Right renal cortex interstitium (tissue), 3 donors: Measurements from ENCODE around the gene MCIDAS. TPM values are rescaled to one million over a fixed set of nuclear protein-coding genes. Genes with fewer than 3 reads are reported as not detected.

Experiments
- DNase-seq, 3 donors: peaks; one replicate each; pipeline ENCODE4 v3.0.0-alpha.2; 2013; ENCODE audit warnings: low read depth in 3 of 3, low spot score in 2 of 3
- polyA plus RNA-seq, 3 donors: library from polyadenylated mRNA; unstranded; fragments of 120-200 nt; gene quantifications; one replicate each; pipeline ENCODE4 v1.2.1, GENCODE V29; 2013; ENCODE audit not compliant: insufficient read length in 3 of 3

The MCIDAS gene
- polyA plus RNA-seq, 3 donors: 0.76 to 0.94 (median 0.83) TPM

- no peak for DNase-seq
Measured at GRCh38 chr5:55171471-55171870, 55.6 kb downstream of the MCIDAS start.

Other genes starting within 250 kb of the MCIDAS start
- 10 to 100 TPM; 13.3 to 15.6 (median 15.1) TPM for gene ESM1, start 241.7 kb downstream of the MCIDAS start, polyA plus RNA-seq
- gene GZMK, start 203.1 kb downstream of the MCIDAS start, polyA plus RNA-seq: under 1 TPM in 2 of 3 donors, not detected in 1; 0.14 to 0.19 TPM
- 1 to 10 TPM in 1 of 3 donors, under 1 TPM in 2; 0.54 to 1.1 (median 0.83) TPM for gene GZMA, start 124.7 kb downstream of the MCIDAS start, polyA plus RNA-seq
- gene GPX8, start 67.1 kb downstream of the MCIDAS start, polyA plus RNA-seq: 10 to 100 TPM; 79.3 to 84.0 (median 80.5) TPM
- gene CDC20B, start 54.1 kb downstream of the MCIDAS start, polyA plus RNA-seq: under 1 TPM; 0.69 to 0.89 (median 0.87) TPM
- gene CCNO, start 6.3 kb upstream of the MCIDAS start, polyA plus RNA-seq: 1 to 10 TPM; 3.4 to 6.9 (median 5.8) TPM
- gene DHX29, start 80.4 kb upstream of the MCIDAS start, polyA plus RNA-seq: 10 to 100 TPM; 42.0 to 48.9 (median 48.6) TPM
- 100 to 1,000 TPM in 1 of 3 donors, 10 to 100 TPM in 2; 92.9 to 100 (median 99.5) TPM for gene MTREX, start 80.7 kb upstream of the MCIDAS start, polyA plus RNA-seq